GM10248 (cell line): ENCODE data around the gene ACOX3.

Experiments used
- CTCF ChIA-PET: fragments of 300-600 bp; sonication (Branson Sonifier 250); formaldehyde crosslinking; extraction: SDS; loops from one replicate; lab custom pipeline; 2021; ENCODE audit warnings: antibody characterized with exemption; lab: Yijun Ruan, JAX
- POLR2A ChIA-PET: fragments of 350-650 bp; sonication (Branson Sonifier 250); formaldehyde crosslinking; extraction: SDS; loops from one replicate; lab custom pipeline; 2020; ENCODE audit warnings: antibody characterized with exemption; lab: Yijun Ruan, JAX
- DNase-seq: peaks from one replicate; pipeline ENCODE4 v3.0.0; 2012; ENCODE audit errors: extremely low spot score
- CTCF ChIP-seq: IDR thresholded peaks from 2 replicates; pipeline ENCODE4 v1.5.1; 2012; ENCODE audit warnings: mild to moderate bottlenecking, low read depth; ENCODE audit errors: extremely low read depth, missing control alignments, control extremely low read depth

ACOX3 gene

GRCh38 chr4:8419222-8420041, 21.1 kb downstream of the ACOX3 start:
- CTCF ChIA-PET: interaction anchor here (0.9 to 7.1 kb wide), 11 partner anchors 9 to 243 kb away, joined by 3 to 48 read pairs (median 4); no protein-coding TSS in a partner anchor
- POLR2A ChIA-PET: interaction anchor here (1.0 kb wide), 1 partner anchor 9 kb away, joined by 3 read pairs; no protein-coding TSS in a partner anchor
- TF ChIP-seq CTCF: no peak
- DNase-seq: peak; percentile 73

GRCh38 chr4:8417071-8417614, 23.4 kb downstream of the ACOX3 start:
- POLR2A ChIA-PET: no interaction called here
- no peak for TF ChIP-seq CTCF
- CTCF ChIA-PET: interaction anchor here (1.2 to 7.1 kb wide), 5 partner anchors 9 to 240 kb away, joined by 3 to 48 read pairs (median 5); no protein-coding TSS in a partner anchor
- DNase-seq: peak; percentile 5

GRCh38 chr4:8414377-8414776, 26.1 kb downstream of the ACOX3 start:
- no peak for TF ChIP-seq CTCF
- CTCF ChIA-PET: interaction anchor here (3.7 kb wide), 1 partner anchor 12 kb away, joined by 17 read pairs; no protein-coding TSS in a partner anchor
- DNase-seq: no peak
- POLR2A ChIA-PET: no interaction called here

GRCh38 chr4:8412288-8412687, 28.2 kb downstream of the ACOX3 start:
- no peak for TF ChIP-seq CTCF
- DNase-seq: no peak
- ChIA-PET POLR2A (interaction anchor here (0.6 kb wide), 1 partner anchor 186 kb away, joined by 3 read pairs; no protein-coding TSS in a partner anchor), CTCF (no interaction called here)

GRCh38 chr4:8411351-8412180, 29.0 kb downstream of the ACOX3 start:
- CTCF ChIA-PET: interaction anchor here (1.8 to 10.8 kb wide), 4 partner anchors 7 to 233 kb away, joined by 4 to 85 read pairs (median 42); no protein-coding TSS in a partner anchor
- POLR2A ChIA-PET: no interaction called here
- TF ChIP-seq CTCF: no peak
- no peak for DNase-seq
